Measurements from ENCODE around the gene MKS1.

- TF ChIP-seq, protein P1, sequence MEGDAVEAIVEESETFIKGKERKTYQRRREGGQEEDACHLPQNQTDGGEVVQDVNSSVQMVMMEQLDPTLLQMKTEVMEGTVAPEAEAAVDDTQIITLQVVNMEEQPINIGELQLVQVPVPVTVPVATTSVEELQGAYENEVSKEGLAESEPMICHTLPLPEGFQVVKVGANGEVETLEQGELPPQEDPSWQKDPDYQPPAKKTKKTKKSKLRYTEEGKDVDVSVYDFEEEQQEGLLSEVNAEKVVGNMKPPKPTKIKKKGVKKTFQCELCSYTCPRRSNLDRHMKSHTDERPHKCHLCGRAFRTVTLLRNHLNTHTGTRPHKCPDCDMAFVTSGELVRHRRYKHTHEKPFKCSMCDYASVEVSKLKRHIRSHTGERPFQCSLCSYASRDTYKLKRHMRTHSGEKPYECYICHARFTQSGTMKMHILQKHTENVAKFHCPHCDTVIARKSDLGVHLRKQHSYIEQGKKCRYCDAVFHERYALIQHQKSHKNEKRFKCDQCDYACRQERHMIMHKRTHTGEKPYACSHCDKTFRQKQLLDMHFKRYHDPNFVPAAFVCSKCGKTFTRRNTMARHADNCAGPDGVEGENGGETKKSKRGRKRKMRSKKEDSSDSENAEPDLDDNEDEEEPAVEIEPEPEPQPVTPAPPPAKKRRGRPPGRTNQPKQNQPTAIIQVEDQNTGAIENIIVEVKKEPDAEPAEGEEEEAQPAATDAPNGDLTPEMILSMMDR (IDR thresholded peaks at IDR 0.05; ENCODE audit: low read length) = no peak
- no peak for TF ChIP-seq EZH2 (IDR thresholded peaks at IDR 0.05; ENCODE audit: borderline replicate concordance, low read length)
Observed at GRCh38 chr17:58195518-58196123, 23.4 kb downstream of the MKS1 start.
